OCI-M2 (cell line): ENCODE measurements around the gene HYDIN.
A peak's percentile ranks its signal among the peaks of the same experiment; 100 is the strongest.
"Not testable (repeated sequence)": the region's sequence is repeated elsewhere in the genome, so short reads cannot be mapped to it uniquely, and the experiment has no call there.

Experiments used
- DNase-seq: peaks from one replicate; lab custom pipeline; 2025; ENCODE audit not compliant: unreplicated experiment; lab: John Stamatoyannopoulos, UW

HYDIN gene

DNA sequence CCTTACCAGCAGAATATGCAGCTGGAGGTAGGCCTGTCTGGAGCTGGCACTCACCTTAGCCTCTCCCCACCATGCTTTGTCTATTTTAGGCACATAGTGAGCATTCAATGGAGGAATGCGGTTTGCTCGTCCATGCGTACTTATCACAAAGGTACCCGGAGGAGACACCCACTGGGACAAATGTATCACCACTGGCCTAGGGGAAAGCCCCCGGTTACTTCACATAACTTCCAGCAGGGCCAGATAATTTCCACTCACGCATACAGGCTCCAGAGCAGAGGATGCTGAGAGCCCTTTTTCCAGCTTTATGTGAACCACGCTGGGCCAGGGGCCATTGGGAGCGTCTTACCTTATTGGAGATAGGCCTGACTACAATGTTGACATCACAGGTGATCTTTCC is 348.2 kb downstream of the HYDIN start:
- not testable (repeated sequence) for DNase-seq

DNA sequence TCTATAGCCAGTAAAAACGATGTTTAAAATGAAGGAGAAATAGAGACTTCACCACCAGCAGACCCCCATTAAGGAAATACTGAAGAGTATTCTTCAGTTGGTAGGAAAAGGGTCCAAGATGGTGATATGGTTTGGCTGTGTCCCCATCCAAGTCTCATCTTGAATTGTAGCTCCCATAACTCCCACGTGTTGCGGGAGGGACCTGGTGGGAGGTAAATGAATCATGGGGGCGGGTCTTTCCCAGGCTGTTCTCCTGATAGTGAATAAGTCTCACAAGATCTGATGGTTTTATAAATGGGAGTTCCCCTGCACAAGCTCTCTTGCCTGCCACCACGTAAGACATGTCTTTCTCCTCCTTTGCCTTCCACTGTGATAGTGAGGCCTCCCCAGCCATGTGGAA is 352.6 kb downstream of the HYDIN start:
- not testable (repeated sequence) for DNase-seq

- DNase-seq, result not testable (repeated sequence)
Observed at GRCh38 chr16:70876442-70876841, 354.1 kb downstream of the HYDIN start.

- DNase-seq, result not testable (repeated sequence)
Observed at GRCh38 chr16:70864698-70865097, 365.8 kb downstream of the HYDIN start.

DNA sequence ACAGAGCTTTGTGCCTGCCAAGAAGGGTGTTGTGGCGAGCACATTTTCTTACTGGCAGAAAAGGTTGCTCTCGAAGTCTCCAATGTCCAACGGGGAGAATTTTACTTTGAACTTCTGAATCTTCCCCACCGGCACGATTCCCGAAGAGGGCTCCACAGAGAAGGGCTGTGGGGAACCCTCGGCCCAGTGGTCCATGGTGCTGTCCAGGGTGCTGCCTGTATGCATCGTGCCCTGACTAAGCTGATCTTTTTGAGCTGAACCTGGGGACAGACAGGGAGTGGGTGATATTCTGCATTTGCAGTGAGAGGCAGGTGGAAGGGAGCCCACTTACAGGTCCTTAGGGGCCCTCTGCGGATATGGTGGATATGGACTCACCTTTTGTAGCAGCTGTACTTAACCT is 368.5 kb downstream of the HYDIN start:
- not testable (repeated sequence) for DNase-seq

DNA sequence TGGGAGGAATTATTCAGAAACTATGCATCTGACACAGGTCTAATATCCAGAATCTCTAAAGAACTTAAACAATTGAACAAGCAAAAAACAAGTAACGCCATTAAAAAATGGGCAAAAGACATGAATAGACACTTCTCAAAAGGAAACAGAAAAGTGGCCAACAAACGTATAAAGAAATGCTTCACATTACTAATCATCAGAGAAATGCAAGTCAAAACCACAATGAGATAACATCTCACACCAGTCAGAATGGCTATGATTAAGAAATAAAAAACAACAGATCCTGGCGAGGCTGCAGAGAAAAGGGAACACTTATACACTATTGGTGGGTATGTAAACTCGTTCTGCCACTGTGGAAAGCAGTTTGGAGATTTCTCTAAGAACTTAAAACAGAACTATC is 379.2 kb downstream of the HYDIN start:
- not testable (repeated sequence) for DNase-seq

DNA sequence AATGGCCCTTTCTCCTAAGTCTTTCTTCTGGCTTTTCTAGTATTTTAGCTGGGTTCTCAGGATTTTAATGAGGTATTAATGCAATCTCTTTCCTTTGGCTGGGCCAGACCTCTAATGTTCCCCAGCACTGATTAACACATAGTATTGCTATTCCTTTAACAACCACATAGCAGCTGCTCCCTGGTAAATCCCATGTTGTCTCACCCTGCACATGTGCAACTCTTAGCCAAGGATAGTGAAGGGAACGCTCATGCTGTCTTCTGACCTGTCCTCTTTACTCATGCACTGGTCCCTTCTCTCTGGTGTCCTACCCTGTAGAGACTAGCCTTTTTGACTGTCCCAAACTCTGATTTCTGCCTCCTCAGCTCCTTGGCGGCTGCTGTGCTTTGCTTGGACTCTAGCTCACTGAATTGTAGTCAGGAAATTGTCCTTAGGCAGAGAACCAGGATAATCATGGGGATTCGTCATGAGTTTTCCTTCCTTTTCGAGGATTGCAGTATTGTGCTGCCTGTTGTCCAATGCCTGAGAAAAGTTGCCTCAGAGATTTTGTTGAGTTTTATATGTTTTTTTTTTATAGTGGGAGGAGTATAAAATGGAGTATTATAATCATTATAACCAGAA is 406.9 kb downstream of the HYDIN start:
- DNase-seq, result not testable (repeated sequence)

DNA sequence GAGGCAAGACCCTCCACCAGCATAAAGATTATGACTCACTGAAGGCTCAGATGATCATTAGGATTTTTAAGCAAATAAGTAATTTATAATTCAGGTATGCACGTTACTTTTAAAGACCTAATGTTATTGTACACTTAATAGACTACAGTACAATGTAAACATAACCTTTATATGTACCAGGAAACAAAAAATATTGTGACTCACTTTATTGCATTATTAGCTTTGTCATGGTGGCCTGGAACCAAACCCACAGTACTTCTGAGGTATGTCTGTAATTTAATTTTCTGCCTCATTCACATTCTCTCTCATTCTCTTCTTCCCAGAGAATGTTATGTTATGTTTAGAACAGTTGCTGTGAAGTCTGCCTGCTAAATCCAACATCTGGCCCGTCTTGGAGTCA is 407.8 kb downstream of the HYDIN start:
- DNase-seq, result not testable (repeated sequence)

- not testable (repeated sequence) for DNase-seq
Observed at GRCh38 chr16:70818088-70818487, 412.4 kb downstream of the HYDIN start.

GRCh38 chr16:70809392-70810060 is 421.0 kb downstream of the HYDIN start:
- DNase-seq, result no peak

DNA sequence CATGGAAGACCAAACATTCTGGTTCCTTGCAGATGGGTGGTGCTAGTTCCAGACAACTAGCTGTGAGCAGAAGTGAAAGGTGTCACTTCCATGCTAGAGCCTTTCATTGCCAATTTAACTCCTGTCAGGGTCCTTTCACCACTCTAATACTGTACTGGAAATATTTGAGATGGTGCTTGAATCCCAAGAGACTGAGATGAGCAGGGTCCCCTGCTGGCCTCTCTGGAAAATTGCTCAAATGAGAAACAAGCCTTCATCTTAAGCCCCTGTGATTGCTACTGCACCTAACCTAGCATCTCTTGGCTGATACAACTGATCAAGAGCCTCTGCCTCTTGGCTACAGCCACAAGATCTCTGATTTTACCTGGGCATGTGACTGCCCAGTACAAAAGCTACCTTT is 422.2 kb downstream of the HYDIN start:
- no peak for DNase-seq

DNA sequence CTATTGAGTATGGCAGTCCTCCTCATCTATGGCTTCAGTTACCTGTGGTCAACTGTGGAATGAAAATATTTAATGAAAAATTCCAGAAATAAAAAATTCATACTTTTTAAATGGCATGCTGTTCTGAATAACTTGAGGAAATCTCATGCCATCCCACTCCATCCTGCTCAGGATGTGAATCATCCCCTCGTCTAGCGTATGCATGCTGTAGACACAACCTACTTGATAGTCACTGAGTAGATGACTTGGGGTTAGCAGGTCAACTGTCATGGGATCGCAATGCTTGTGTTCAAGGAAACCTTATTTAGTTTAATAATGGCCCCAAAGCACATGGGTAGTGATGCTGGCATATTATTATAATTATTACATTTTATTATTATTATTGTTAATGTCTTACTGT is 424.7 kb downstream of the HYDIN start:
- DNase-seq, result no peak

- DNase-seq, result no peak
Observed at GRCh38 chr16:70805380-70805779, 425.1 kb downstream of the HYDIN start.

DNA sequence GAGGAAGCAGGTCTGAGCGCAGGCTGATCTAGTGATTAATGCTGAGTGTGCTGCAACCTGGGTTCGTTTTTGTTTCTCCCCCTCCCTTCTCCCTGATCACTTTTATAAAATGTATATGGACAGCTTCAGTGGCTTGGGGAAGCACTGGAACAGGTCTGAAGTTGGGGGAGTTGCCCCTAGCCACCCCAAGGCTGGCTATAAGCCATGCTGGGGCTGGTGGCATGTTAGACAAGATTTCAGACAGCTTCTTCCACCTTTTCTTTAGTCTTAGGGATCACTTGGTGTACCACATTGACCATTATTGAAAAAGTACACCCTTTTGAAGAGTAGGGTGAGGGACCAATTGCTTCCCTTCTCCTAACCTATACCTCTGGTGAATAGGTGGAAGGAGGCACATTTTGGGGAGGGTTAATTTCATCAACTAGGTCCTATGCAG is 425.8 kb downstream of the HYDIN start:
- DNase-seq, result no peak

DNA sequence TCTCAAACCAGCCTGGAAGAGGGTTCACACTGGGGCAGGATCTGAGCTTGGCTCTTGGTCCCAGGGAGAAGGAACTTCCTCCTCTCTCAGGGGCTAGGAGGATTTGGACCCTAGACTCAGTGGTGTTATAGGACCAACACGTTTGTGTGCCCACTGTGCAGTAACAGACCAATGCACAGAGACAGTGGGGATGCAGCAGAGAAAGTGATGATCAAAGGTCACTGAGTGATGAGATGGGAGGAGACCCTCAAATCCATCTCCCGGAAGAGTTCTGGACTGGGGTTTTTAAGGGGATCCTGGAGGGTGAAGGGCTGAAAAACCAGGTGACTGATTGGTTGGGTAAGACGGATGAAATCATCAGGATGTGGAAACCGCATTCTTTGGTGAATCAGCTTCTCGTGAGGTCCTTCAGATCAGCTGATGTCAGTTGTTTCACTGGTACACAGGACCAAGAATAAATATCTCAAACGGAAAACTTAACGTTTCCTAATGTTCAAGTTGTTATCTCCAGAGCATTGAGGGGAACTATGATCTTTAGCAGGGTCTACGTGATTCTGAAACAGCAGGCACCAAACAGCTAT is 426.3 kb downstream of the HYDIN start:
- no peak for DNase-seq

DNA sequence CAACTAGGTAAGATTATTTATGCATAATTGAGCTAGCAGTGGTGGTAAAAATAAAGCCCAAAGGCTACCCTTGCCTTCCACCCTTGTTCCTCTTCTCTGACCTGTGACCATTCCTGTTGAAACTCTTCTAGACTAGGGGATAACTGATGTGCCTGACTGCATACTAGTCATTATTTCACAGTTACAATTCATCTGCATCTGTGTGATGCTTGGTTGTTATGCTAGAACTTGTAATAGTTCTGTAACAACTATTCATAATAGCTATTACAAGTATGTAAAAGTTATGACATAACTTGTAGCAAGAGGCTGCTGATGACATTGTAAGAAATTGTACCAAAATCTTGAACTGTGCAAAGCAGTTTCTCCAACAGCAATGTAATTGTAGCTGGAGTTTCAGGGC is 427.2 kb downstream of the HYDIN start:
- no peak for DNase-seq

- no peak for DNase-seq
Observed at GRCh38 chr16:70801611-70802010, 428.9 kb downstream of the HYDIN start.

- peak; percentile 20 for DNase-seq
Observed at GRCh38 chr16:70800781-70801480, 429.6 kb downstream of the HYDIN start, which contains the start of gene VAC14. TSS of gene VAC14 (minus strand) at chr16:70801158. CDS start at chr16:70800900, 258 bp downstream.

DNA sequence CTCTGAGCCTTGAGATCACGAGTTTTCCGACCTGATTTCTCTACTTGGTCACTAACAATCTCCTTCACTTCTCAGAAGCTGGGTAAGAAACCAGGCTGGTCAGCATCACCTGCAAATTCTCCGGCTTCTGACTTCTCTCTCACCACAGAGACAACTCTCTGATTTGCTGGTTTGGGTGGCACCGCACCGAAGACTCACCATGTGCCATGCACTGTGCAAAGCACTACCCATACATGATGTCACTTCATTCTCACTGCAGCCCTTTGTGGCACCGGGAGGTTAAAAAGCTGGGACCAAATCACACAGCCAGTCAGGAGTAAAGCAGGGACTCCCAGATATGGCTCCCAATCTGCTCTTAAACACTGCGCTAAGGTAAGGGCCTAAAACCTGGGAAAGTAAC is 430.2 kb downstream of the HYDIN start:
- DNase-seq, result no peak

DNA sequence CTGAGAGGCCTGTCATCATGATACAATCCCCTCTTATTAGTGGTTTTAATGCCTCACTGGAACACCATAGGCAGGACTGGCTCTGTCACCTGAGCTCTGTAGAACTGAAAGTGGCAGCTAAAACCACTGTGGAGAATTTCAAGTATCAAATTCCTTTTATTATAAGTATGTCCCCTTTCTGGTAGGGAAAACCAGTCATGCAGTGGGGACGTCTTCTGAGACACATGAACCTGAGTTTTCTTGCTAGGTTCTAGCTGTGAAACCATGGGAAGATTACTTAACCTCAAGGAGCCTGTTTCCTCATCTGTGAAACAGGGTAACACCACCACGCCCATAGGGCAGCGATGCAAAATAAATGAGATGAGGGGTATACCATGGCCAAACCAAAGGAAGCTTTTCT is 434.2 kb downstream of the HYDIN start:
- DNase-seq, result no peak

DNA sequence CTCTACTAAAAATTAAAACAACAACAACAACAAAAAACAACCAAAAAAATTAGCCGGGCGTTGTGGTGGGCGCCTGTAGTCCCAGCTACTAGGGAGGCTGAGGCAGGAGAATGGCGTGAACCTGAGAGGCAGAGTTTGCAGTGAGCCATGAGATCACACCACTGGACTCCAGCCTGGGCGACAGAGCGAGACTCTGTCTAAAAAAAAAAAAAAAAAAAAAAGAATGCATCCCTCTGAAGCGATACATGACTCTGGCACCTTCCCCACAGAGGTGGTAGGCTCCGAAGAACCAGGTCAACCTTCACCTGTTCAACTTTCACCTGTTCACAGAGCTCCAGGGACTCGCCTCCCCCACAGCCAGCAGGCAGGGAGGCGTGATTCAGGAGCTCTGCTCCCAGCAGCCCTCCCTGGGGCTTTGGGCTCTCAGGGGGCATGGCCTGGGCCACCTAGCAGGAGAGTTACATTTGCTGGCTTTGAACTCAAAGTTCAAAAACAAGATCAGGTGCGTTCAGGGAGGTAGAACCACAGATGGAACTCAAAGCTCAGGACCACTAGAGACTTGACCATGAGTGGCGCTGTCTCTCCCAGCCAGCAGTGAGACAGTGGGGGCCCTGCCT is 435.1 kb downstream of the HYDIN start:
- DNase-seq, result no peak
